AG04450 (cell line): ENCODE results near the gene NAV3. TPM values are rescaled to one million over a fixed set of nuclear protein-coding genes. Genes with fewer than 3 reads are reported as not detected.

Source experiments
- CTCF ChIA-PET: fragments of 300-600, 350-600 bp; formaldehyde crosslinking; extraction: SDS; loops from one replicate; lab custom pipeline; 2022; ENCODE audit warnings: antibody characterized with exemption, inconsistent platforms; lab: Charles Lee
- POLR2A ChIA-PET: fragments of 350-600 bp; formaldehyde crosslinking; extraction: SDS; loops from one replicate; lab custom pipeline; 2021; ENCODE audit warnings: antibody characterized with exemption, inconsistent platforms; lab: Yijun Ruan, JAX
- DNase-seq: peaks from one replicate; pipeline ENCODE4 v3.0.0-alpha.2; 2011; ENCODE audit warnings: low read depth, low spot score
- H3K27ac ChIP-seq: one replicate; pipeline ENCODE4 v1.5.1; 2012; ENCODE audit warnings: low read depth, low read length, control low read depth
- H3K27me3 ChIP-seq: one replicate; pipeline ENCODE4 v1.6.0; 2012; ENCODE audit warnings: low read length; ENCODE audit not compliant: control insufficient read depth, insufficient read depth
- H3K4me3 ChIP-seq: 2 replicates; pipeline ENCODE4 v1.5.1; 2011; ENCODE audit warnings: mild to moderate bottlenecking, low read depth, low read length, control low read depth
- H3K9me3 ChIP-seq: 2 replicates; pipeline ENCODE4 v1.5.1; 2012; ENCODE audit warnings: low read length; ENCODE audit not compliant: control insufficient read depth, insufficient read depth
- polyA minus RNA-seq: library from RNA; depleted of rRNA, polyadenylated mRNA; stranded (reverse); fragments of >200 nt; gene quantifications from 2 replicates; pipeline ENCODE4 v1.2.3, GENCODE V29; 2011; rRNA and poly(A)+ RNA removed
- polyA plus RNA-seq: library from polyadenylated mRNA; depleted of rRNA; stranded (reverse); fragments of >200 nt; gene quantifications from 2 replicates; pipeline ENCODE4 v1.2.3, GENCODE V29; 2011; rRNA removed
- TF ChIP-seq, protein P1 (sequence below): IDR thresholded peaks from 2 replicates; pipeline ENCODE4 v1.5.1; 2011; ENCODE audit warnings: low read depth, low read length, control low read depth, inconsistent platforms

Gene NAV3, protein sequence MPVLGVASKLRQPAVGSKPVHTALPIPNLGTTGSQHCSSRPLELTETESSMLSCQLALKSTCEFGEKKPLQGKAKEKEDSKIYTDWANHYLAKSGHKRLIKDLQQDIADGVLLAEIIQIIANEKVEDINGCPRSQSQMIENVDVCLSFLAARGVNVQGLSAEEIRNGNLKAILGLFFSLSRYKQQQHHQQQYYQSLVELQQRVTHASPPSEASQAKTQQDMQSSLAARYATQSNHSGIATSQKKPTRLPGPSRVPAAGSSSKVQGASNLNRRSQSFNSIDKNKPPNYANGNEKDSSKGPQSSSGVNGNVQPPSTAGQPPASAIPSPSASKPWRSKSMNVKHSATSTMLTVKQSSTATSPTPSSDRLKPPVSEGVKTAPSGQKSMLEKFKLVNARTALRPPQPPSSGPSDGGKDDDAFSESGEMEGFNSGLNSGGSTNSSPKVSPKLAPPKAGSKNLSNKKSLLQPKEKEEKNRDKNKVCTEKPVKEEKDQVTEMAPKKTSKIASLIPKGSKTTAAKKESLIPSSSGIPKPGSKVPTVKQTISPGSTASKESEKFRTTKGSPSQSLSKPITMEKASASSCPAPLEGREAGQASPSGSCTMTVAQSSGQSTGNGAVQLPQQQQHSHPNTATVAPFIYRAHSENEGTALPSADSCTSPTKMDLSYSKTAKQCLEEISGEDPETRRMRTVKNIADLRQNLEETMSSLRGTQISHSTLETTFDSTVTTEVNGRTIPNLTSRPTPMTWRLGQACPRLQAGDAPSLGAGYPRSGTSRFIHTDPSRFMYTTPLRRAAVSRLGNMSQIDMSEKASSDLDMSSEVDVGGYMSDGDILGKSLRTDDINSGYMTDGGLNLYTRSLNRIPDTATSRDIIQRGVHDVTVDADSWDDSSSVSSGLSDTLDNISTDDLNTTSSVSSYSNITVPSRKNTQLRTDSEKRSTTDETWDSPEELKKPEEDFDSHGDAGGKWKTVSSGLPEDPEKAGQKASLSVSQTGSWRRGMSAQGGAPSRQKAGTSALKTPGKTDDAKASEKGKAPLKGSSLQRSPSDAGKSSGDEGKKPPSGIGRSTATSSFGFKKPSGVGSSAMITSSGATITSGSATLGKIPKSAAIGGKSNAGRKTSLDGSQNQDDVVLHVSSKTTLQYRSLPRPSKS (N-terminal part only)
- 29.8 and 36.1 TPM in 2 replicates for polyA plus RNA-seq
- polyA minus RNA-seq: 242 and 301 TPM in 2 replicates

DNA sequence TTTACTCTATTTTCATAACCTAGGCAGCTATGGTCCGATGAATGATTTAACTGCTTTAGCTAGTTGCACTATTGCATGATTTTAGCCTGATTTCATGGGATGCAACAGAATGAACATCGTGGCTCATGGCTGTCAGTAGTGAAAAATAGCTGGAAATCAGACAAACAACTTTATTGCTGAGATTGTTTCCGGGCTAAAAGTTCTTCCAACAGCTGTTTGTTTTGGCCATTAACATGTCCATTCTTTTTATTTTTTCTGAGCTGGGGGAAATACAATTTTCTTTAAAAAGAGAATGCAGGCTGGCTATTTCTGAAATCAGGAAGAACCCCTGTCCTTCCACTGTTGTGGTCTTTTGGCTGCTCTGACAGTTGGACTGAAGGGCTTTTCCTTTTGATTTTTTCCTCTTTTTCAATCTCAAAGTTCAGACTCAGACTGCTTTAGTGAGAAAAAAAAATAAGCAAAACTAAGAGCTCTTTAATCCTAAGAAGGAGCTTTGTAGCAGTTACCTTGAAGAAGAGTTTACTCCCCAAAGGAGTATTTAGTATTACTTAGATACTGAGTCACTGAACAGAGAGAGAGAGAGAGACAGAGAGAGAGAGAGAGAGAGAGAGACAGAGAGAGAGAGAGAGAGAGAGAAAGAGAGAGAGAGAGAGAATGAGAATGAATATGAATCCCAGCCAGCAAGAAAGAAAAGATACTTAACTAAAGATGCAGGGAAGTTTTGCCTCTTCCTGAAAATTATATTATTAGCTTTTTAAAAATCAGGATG is at the start of gene NAV3:
Gene NAV3, plus strand, starts transcription at position 312 of the 769 bp plus-strand sequence. CDS start 568 bp downstream, outside the sequence.
- no peak within 1 kb of the TSS for H3K27ac ChIP-seq
- ChIA-PET CTCF (interaction anchor here (2.6 kb wide), 1 partner anchor 95 kb away, joined by 11 read pairs; no protein-coding TSS in a partner anchor), POLR2A (interaction anchor here (0.7 kb wide), 1 partner anchor 820 kb away, joined by 3 read pairs; no protein-coding TSS in a partner anchor)
- DNase-seq: no peak
- no peaks in the 10 kb centered on the region for H3K9me3 ChIP-seq
- TF ChIP-seq, protein P1, sequence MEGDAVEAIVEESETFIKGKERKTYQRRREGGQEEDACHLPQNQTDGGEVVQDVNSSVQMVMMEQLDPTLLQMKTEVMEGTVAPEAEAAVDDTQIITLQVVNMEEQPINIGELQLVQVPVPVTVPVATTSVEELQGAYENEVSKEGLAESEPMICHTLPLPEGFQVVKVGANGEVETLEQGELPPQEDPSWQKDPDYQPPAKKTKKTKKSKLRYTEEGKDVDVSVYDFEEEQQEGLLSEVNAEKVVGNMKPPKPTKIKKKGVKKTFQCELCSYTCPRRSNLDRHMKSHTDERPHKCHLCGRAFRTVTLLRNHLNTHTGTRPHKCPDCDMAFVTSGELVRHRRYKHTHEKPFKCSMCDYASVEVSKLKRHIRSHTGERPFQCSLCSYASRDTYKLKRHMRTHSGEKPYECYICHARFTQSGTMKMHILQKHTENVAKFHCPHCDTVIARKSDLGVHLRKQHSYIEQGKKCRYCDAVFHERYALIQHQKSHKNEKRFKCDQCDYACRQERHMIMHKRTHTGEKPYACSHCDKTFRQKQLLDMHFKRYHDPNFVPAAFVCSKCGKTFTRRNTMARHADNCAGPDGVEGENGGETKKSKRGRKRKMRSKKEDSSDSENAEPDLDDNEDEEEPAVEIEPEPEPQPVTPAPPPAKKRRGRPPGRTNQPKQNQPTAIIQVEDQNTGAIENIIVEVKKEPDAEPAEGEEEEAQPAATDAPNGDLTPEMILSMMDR: no peak
- no peaks in the 10 kb centered on the region for H3K27me3 ChIP-seq
- H3K4me3 ChIP-seq: no peak within 1 kb of the TSS

DNA sequence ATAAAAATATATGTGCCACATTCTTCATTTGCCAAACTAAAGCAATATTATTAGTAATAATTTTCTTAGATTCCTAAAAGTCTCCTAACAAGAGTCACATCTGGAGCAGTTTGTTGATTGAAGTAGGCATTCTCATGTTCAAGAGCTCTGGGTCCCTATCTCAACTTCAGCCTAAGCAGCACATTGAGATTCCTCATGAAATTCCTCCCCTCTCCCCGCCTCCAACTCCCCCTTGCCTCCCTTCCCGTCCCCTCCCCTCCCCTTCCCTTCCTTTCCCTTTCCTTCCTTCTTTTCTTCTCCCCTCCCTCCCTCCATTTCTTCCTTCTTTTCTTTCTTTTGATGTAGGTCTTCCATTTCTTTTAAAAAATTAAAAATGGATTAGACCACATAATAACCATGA is 48.7 kb upstream of the NAV3 start:
- peaks cover 2% of the 10 kb centered on the region for H3K27me3 ChIP-seq
- ChIA-PET POLR2A (no interaction called here), CTCF (no interaction called here)
- TF ChIP-seq, protein P1: no peak
- DNase-seq: no peak
- no peaks in the 10 kb centered on the region for H3K9me3 ChIP-seq
- no peak overlapping the region for H3K27ac ChIP-seq
- no peak overlapping the region for H3K4me3 ChIP-seq

DNA sequence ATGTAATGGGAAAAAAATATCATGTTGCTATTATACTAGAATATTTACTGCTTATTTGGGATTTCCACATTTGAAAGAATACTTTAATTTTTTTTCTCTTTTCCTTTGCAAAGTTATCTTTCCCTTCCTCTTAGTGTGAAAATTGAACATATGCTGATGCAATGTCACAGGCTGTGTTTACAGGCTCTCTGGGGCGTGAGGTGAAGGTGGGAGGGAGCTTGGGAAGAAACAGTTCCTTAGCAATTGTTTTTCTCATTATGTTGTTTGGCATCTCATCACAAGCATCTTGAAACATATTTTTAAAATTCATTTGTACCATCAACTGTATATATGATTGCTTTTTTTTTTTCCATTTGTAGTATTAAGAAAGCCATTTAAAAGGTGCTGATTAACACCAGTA is 47.9 kb upstream of the NAV3 start:
- no peaks in the 10 kb centered on the region for H3K9me3 ChIP-seq
- no peak for DNase-seq
- POLR2A ChIA-PET: no interaction called here
- H3K27me3 ChIP-seq: peaks cover 2% of the 10 kb centered on the region
- TF ChIP-seq, protein P1: no peak
- H3K27ac ChIP-seq: no peak overlapping the region
- CTCF ChIA-PET: no interaction called here
- H3K4me3 ChIP-seq: no peak overlapping the region

DNA sequence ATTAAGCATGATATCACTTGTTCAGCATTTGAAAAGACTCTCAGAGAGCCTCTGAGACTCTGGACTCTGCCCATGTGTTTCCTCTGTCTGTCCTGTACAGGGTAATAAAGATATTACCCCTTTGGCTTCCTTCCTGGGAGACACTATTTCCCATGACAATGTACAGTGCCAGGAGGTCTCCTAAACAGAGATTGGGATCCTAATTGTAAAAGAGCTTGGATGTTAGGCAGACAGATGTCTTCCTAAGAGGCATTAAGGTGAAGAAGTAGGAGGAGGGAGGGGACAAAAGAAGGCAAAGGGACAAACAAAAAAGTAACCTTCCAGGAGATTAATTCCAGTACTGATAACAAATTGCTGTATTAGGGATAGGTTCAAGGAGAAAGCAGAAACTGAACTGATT is 45.5 kb upstream of the NAV3 start:
- Histone ChIP-seq H3K4me3 (no peak overlapping the region), H3K27me3 (peaks cover 2% of the 10 kb centered on the region), H3K9me3 (no peaks in the 10 kb centered on the region), H3K27ac (no peak overlapping the region)
- no peak for DNase-seq
- TF ChIP-seq, protein P1: no peak
- POLR2A ChIA-PET: no interaction called here
- CTCF ChIA-PET: no interaction called here
